SK-N-SH (cell line): Measurements from ENCODE around the gene MYL12A. TPM values are rescaled to one million over a fixed set of nuclear protein-coding genes. Genes with fewer than 3 reads are reported as not detected.

Experiments used
- CTCF ChIA-PET: fragments of 300-600, 350-600 bp; formaldehyde crosslinking; extraction: SDS; loops from one replicate; lab custom pipeline; 2021; lab: Yijun Ruan, JAX
- POLR2A ChIA-PET: fragments of 350-600 bp; sonication (Branson Sonifier 250); formaldehyde crosslinking; extraction: SDS; loops from one replicate; lab custom pipeline; 2020; ENCODE audit warnings: antibody characterized with exemption, inconsistent platforms; lab: Yijun Ruan, JAX
- DNase-seq: peaks from one replicate; pipeline ENCODE4 v3.0.0; 2012
- H2AFZ ChIP-seq: fragments of 200-600 bp; sonication (generic); 2 replicates; pipeline ENCODE4 v1.8.1; 2016; ENCODE audit warnings: antibody characterized with exemption, mild to moderate bottlenecking, low read depth
- H3F3A ChIP-seq: fragments of 200-600 bp; sonication (generic); replicated peaks from 2 replicates; pipeline ENCODE3; 2016; ENCODE audit warnings: antibody characterized with exemption, mild to moderate bottlenecking; ENCODE audit not compliant: insufficient read depth
- H3K27ac ChIP-seq, 2 experiments: fragments of 200-500 bp in 1 of 2; fragments of 200-600 bp in 1 of 2; sonication (Bioruptor generic) in 1 of 2; sonication (generic), shearing (Covaris generic) in 1 of 2; 2 replicates each; pipeline versions ENCODE4 v1.5.1 to v1.6.1; 2014 to 2016; ENCODE audit warnings: low read depth in 2 of 2, inconsistent platforms in 1 of 2, low read length in 1 of 2, mild to moderate bottlenecking in 1 of 2, mixed read lengths in 1 of 2
- H3K27me3 ChIP-seq: fragments of 200-600 bp; sonication (generic), shearing (Covaris generic); 2 replicates; pipeline ENCODE4 v1.6.1; 2016; ENCODE audit warnings: mixed run types; ENCODE audit not compliant: insufficient read depth
- H3K36me3 ChIP-seq, 2 experiments: fragments of 200-500 bp in 1 of 2; fragments of 200-600 bp in 1 of 2; sonication (Bioruptor generic) in 1 of 2; sonication (generic) in 1 of 2; replicated peaks in 1 of 2; 2 replicates each; pipeline versions ENCODE3 to v1.5.1; 2014 to 2016; ENCODE audit warnings: low read length in 1 of 2, mild to moderate bottlenecking in 1 of 2; ENCODE audit not compliant: insufficient read depth in 2 of 2, control insufficient read depth in 1 of 2
- H3K4me1 ChIP-seq, 2 experiments: fragments of 200-500 bp in 1 of 2; fragments of 200-600 bp in 1 of 2; sonication (Bioruptor generic) in 1 of 2; sonication (generic), shearing (Covaris generic) in 1 of 2; 2 replicates each; pipeline versions ENCODE4 v1.5.1 to v1.6.1; 2014 to 2016; ENCODE audit warnings: low read depth in 1 of 2, low read length in 1 of 2, mixed run types in 1 of 2; ENCODE audit not compliant: insufficient read depth in 2 of 2, control insufficient read depth in 1 of 2
- H3K4me2 ChIP-seq: fragments of 200-600 bp; sonication (generic), shearing (Covaris generic); 2 replicates; pipeline ENCODE4 v1.6.1; 2017; ENCODE audit warnings: mixed run types
- H3K4me3 ChIP-seq, 2 experiments: fragments of 200-500 bp in 1 of 2; fragments of 200-600 bp in 1 of 2; sonication (Bioruptor generic) in 1 of 2; sonication (generic), shearing (Covaris generic) in 1 of 2; 2 replicates each; pipeline versions ENCODE4 v1.5.1 to v1.8.1; 2014 to 2016; ENCODE audit warnings: low read depth in 2 of 2, inconsistent platforms in 1 of 2, low read length in 1 of 2, mild to moderate bottlenecking in 1 of 2, mixed read lengths in 1 of 2, moderate library complexity in 1 of 2
- H3K79me2 ChIP-seq: fragments of 200-600 bp; sonication (generic); 2 replicates; pipeline ENCODE4 v1.8.1; 2017; ENCODE audit warnings: mild to moderate bottlenecking; ENCODE audit not compliant: insufficient read depth
- H3K9ac ChIP-seq: fragments of 200-600 bp; sonication (generic); 2 replicates; pipeline ENCODE4 v1.6.1; 2017; ENCODE audit warnings: mixed run types
- H3K9me2 ChIP-seq: fragments of 200-600 bp; sonication (generic); 2 replicates; pipeline ENCODE4 v1.6.1; 2017; ENCODE audit warnings: mixed run types
- H3K9me3 ChIP-seq: fragments of 200-600 bp; sonication (generic); 2 replicates; pipeline ENCODE4 v1.6.1; 2017; ENCODE audit warnings: mixed run types, mild to moderate bottlenecking, moderate library complexity
- H4K20me1 ChIP-seq: fragments of 200-600 bp; sonication (generic); 2 replicates; pipeline ENCODE4 v1.6.1; 2017; ENCODE audit warnings: mild to moderate bottlenecking, mixed run types; ENCODE audit not compliant: insufficient read depth
- CHD2 ChIP-seq: fragments of 150-350 bp; IDR thresholded peaks from 2 replicates; pipeline ENCODE4 v1.6.1; 2018; ENCODE audit warnings: low read length; ENCODE audit not compliant: partially characterized antibody
- ELF1 ChIP-seq: IDR thresholded peaks from 2 replicates; pipeline ENCODE4 v1.4.0; 2012
- FOXJ3 ChIP-seq: sonication (generic); formaldehyde crosslinking; IDR thresholded peaks from 2 replicates; pipeline ENCODE4 v1.5.1; 2020; ENCODE audit warnings: mild to moderate bottlenecking, missing genetic modification reagents
- FOXM1 ChIP-seq: IDR thresholded peaks from 2 replicates; pipeline ENCODE4 v1.4.0; 2012; ENCODE audit warnings: low read depth, mild to moderate bottlenecking
- GATA2 ChIP-seq: sonication (generic); formaldehyde crosslinking; IDR thresholded peaks from 2 replicates; pipeline ENCODE4 v1.5.0; 2020; ENCODE audit warnings: mild to moderate bottlenecking, missing genetic modification reagents
- MEF2A ChIP-seq: IDR thresholded peaks from 2 replicates; pipeline ENCODE4 v1.4.0; 2012; ENCODE audit warnings: low read depth, borderline replicate concordance
- MXI1 ChIP-seq: IDR thresholded peaks from 2 replicates; pipeline ENCODE4 v1.6.1; 2012; ENCODE audit warnings: mild to moderate bottlenecking, low read depth, low read length, improper control_type of control experiment
- NRF1 ChIP-seq: IDR thresholded peaks from 2 replicates; pipeline ENCODE4 v1.6.1; 2012; ENCODE audit warnings: low read depth, mild to moderate bottlenecking, low read length
- POLR2AphosphoS5 ChIP-seq: IDR thresholded peaks from 2 replicates; pipeline ENCODE4 v1.6.1; 2012; ENCODE audit warnings: low read depth, low read length
- RAD21 ChIP-seq: IDR thresholded peaks from 2 replicates; pipeline ENCODE4 v1.6.1; 2012; ENCODE audit warnings: mild to moderate bottlenecking, low read length
- RFX5 ChIP-seq: IDR thresholded peaks from 2 replicates; pipeline ENCODE4 v1.6.1; 2012; ENCODE audit warnings: mild to moderate bottlenecking, improper control_type of control experiment, low read length
- RXRA ChIP-seq: IDR thresholded peaks from 2 replicates; pipeline ENCODE4 v1.4.0; 2012; ENCODE audit warnings: low read depth, mild to moderate bottlenecking, borderline replicate concordance
- TAF1 ChIP-seq: IDR thresholded peaks from 2 replicates; pipeline ENCODE4 v1.6.1; 2012; ENCODE audit warnings: low read depth, mild to moderate bottlenecking, low read length, moderate library complexity, borderline replicate concordance
- YY1 ChIP-seq: IDR thresholded peaks from 2 replicates; pipeline ENCODE4 v1.4.0; 2012; ENCODE audit warnings: low read depth, mild to moderate bottlenecking
- WGBS: methylation state at CpG from one replicate; pipeline ENCODE4 v1.1.6; 2017; ENCODE audit warnings: low lambda C conversion rate; 5-methylcytosine and 5-hydroxymethylcytosine counted together
- polyA plus RNA-seq, 3 experiments: library from polyadenylated mRNA; depleted of rRNA; stranded (reverse); fragments of >200 nt; gene quantifications; 2 replicates each; pipeline ENCODE4 v1.2.3, GENCODE V29; 2012
- TF ChIP-seq, protein P1 (sequence below): fragments of 150-350 bp; IDR thresholded peaks from 2 replicates; pipeline ENCODE4 v1.6.1; 2017; ENCODE audit warnings: antibody characterized with exemption, low read length, low read depth, borderline replicate concordance
- TF ChIP-seq, protein P2 (sequence below): IDR thresholded peaks from 2 replicates; pipeline ENCODE4 v1.4.0; 2012; ENCODE audit warnings: low read depth, borderline replicate concordance
- TF ChIP-seq, protein P3 (sequence below): IDR thresholded peaks from 2 replicates; pipeline ENCODE4; 2012
- TF ChIP-seq, protein P4 (sequence below): IDR thresholded peaks from 2 replicates; pipeline ENCODE4 v1.4.0; 2012; ENCODE audit warnings: low read depth
- TF ChIP-seq, protein P5 (sequence below): fragments of 150-350 bp; IDR thresholded peaks from 2 replicates; pipeline ENCODE4 v1.6.1; 2016; ENCODE audit warnings: mild to moderate bottlenecking, low read depth, low read length

Gene MYL12A
- polyA plus RNA-seq, 1 of the 3 experiments (the other 2 are of a cell fraction): 448 TPM

DNA sequence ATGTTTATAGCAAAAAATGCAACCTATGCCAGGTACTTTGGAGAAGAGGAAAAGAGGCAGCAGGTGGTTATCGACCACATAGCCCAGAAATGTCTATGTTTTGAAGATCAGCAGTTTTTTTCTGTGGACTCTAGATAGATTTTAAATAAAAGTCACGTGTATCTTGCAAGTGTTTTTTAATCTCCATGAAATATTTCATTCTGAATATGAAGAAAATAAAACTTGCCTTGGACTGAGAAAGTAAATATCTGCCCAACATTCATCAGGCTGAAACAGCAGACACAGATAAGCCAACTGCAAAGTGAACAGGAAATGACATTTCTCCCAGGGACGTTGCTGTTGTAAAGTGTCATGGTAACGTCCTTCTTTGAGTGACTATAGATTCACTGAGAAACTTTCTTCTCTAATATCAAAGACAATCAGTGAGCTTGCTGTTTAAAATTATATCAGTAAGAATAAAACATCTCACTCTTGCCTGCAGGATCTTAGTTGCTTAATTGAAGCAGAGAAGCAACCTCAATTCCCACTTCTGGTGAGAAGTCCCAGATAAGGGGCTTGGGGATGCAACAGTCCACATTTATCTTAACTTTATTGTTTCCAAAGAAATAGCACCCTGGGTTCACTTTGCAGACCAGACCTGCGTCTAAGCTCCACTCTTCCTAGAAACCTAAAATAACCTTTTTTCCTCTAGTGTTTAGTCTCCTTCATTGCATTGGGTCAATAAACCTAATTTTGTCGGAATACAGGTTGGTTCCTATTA is 34.1 kb upstream of the MYL12A start:
- Histone ChIP-seq H3K9me2 (no peaks in the 10 kb centered on the region), H3K27ac (no peak overlapping the region; a peak in 1 of 4 replicates), H3K27me3 (no peaks in the 10 kb centered on the region), H2AFZ (no peak overlapping the region), H4K20me1 (no peaks in the 10 kb centered on the region), H3K4me1 (peaks cover 7% of the 10 kb centered on the region in 2 experiments; a peak in 3 of 4 replicates), H3K9me3 (no peaks in the 10 kb centered on the region), H3K36me3 (no peaks in the 10 kb centered on the region), H3K9ac (no peak overlapping the region), H3F3A (no peaks in the 10 kb centered on the region), H3K4me2 (no peak overlapping the region), H3K79me2 (no peaks in the 10 kb centered on the region), H3K4me3 (no peak overlapping the region)
- TF ChIP-seq MEF2A: no peak
- TF ChIP-seq RFX5: no peak
- TF ChIP-seq NRF1: no peak
- TF ChIP-seq GATA2: no peak
- TF ChIP-seq CHD2: no peak
- TF ChIP-seq TAF1: no peak
- no peak for TF ChIP-seq FOXM1
- no peak for TF ChIP-seq YY1
- TF ChIP-seq MXI1: no peak
- TF ChIP-seq, protein P1, sequence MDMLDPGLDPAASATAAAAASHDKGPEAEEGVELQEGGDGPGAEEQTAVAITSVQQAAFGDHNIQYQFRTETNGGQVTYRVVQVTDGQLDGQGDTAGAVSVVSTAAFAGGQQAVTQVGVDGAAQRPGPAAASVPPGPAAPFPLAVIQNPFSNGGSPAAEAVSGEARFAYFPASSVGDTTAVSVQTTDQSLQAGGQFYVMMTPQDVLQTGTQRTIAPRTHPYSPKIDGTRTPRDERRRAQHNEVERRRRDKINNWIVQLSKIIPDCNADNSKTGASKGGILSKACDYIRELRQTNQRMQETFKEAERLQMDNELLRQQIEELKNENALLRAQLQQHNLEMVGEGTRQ: no peak
- TF ChIP-seq, protein P2, sequence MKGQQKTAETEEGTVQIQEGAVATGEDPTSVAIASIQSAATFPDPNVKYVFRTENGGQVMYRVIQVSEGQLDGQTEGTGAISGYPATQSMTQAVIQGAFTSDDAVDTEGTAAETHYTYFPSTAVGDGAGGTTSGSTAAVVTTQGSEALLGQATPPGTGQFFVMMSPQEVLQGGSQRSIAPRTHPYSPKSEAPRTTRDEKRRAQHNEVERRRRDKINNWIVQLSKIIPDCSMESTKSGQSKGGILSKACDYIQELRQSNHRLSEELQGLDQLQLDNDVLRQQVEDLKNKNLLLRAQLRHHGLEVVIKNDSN: no peak
- POLR2A ChIA-PET: no interaction called here
- 63% methylated on average over 6 of the region's 6 CpGs for WGBS
- CTCF ChIA-PET: interaction anchor here (0.7 to 1.5 kb wide), 3 partner anchors 8 to 33 kb away, joined by 3 to 4 read pairs (median 3); no protein-coding TSS in a partner anchor
- peak; percentile 16 for DNase-seq

DNA sequence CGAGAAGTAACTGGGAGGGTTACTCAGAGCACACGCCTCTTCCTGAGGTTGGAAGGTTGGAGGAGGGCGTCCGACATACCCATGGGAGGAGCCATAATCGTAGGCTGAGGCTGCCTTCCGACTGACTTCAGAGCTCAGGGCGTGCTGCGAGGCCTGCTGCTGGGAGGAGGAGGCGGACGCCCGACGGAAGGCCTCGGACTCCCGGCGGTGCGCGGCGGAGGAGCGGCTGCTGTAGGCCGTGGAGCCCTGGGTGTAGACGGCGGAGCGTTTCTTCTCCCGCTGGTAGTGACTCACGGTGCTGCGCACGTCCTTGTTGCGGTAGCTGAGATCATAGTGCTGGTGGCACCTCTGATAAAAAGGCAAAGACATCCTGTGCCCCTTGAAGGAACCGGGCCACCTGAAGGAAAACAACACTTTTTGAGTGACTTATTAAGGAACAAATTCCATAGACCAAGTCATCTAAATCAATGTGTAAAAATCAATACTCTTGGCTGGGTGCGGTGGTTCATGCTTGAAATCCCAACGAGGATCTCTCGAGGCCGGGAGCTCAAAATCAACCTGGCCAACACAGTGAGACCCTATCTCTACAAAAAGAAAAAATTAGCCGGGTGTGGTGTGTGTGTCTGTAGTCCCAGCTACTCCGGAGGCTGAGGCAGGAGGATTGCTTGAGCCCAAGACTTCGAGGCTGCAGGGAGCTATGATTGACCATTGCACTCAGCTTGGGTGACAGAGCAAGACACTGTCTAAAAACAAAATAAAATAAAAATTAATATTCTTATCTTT is 32.6 kb upstream of the MYL12A start:
- Histone ChIP-seq H3K9me2 (no peaks in the 10 kb centered on the region), H3K79me2 (no peaks in the 10 kb centered on the region), H3K27ac (no peak overlapping the region), H3K9me3 (no peaks in the 10 kb centered on the region), H2AFZ (no peak overlapping the region), H3K9ac (no peak overlapping the region), H3F3A (no peaks in the 10 kb centered on the region), H4K20me1 (no peaks in the 10 kb centered on the region), H3K4me1 (peaks cover 7% of the 10 kb centered on the region in 2 experiments; a peak in 3 of 4 replicates), H3K36me3 (no peaks in the 10 kb centered on the region), H3K27me3 (no peaks in the 10 kb centered on the region), H3K4me2 (no peak overlapping the region), H3K4me3 (no peak overlapping the region)
- WGBS: 94% methylated on average over 32 of the region's 36 CpGs
- DNase-seq: no peak
- CTCF ChIA-PET: interaction anchor here (0.7 kb wide), 1 partner anchor 62 kb away, joined by 3 read pairs; no protein-coding TSS in a partner anchor
- POLR2A ChIA-PET: no interaction called here
- TF ChIP-seq, protein P3, sequence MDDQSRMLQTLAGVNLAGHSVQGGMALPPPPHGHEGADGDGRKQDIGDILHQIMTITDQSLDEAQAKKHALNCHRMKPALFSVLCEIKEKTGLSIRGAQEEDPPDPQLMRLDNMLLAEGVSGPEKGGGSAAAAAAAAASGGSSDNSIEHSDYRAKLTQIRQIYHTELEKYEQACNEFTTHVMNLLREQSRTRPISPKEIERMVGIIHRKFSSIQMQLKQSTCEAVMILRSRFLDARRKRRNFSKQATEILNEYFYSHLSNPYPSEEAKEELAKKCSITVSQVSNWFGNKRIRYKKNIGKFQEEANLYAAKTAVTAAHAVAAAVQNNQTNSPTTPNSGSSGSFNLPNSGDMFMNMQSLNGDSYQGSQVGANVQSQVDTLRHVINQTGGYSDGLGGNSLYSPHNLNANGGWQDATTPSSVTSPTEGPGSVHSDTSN: no peak
- TF ChIP-seq ELF1 (no peak), POLR2AphosphoS5 (no peak), CHD2 (no peak), FOXJ3 (CRISPR knock-in tag) (no peak), RAD21 (no peak), RXRA (no peak), FOXM1 (no peak), MEF2A (no peak), RFX5 (no peak), YY1 (no peak), NRF1 (no peak), TAF1 (no peak)
- TF ChIP-seq, protein P2: no peak
- TF ChIP-seq, protein P4, sequence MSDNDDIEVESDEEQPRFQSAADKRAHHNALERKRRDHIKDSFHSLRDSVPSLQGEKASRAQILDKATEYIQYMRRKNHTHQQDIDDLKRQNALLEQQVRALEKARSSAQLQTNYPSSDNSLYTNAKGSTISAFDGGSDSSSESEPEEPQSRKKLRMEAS: no peak
- TF ChIP-seq, protein P5, sequence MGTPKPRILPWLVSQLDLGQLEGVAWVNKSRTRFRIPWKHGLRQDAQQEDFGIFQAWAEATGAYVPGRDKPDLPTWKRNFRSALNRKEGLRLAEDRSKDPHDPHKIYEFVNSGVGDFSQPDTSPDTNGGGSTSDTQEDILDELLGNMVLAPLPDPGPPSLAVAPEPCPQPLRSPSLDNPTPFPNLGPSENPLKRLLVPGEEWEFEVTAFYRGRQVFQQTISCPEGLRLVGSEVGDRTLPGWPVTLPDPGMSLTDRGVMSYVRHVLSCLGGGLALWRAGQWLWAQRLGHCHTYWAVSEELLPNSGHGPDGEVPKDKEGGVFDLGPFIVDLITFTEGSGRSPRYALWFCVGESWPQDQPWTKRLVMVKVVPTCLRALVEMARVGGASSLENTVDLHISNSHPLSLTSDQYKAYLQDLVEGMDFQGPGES: no peak
